H1 (cell line): Measurements from ENCODE around the gene COBLL1.

Experiments used
- CBX8 ChIP-seq: fragments of 300-800, 300-1000 bp; sonication (generic); IDR thresholded peaks from 2 replicates; pipeline ENCODE4 v1.7.1; 2016; ENCODE audit warnings: low read depth, low read length, borderline replicate concordance
- CTCF ChIP-seq, 3 experiments: IDR thresholded peaks; 1 replicate in 2 of 3; 2 replicates in 1 of 3; pipeline versions ENCODE4 v1.5.1 to v1.6.1; 2011; ENCODE audit warnings: low read length in 3 of 3, mild to moderate bottlenecking in 3 of 3, inconsistent platforms in 2 of 3, low read depth in 1 of 3, moderate library complexity in 1 of 3; ENCODE audit not compliant: insufficient read depth in 1 of 3; ENCODE audit errors: control extremely low read depth in 1 of 3
- EGR1 ChIP-seq: IDR thresholded peaks from 2 replicates; pipeline ENCODE4 v1.6.1; 2011; ENCODE audit warnings: low read depth, low read length, borderline replicate concordance
- EZH2 ChIP-seq: fragments of 200-600 bp; sonication (generic); IDR thresholded peaks from 2 replicates; pipeline ENCODE4 v1.7.1; 2012; ENCODE audit warnings: low read depth, mild to moderate bottlenecking, moderate library complexity, low read length, inconsistent platforms; ENCODE audit not compliant: severe bottlenecking
- GABPA ChIP-seq: IDR thresholded peaks from 2 replicates; pipeline ENCODE4 v1.6.1; 2011; ENCODE audit warnings: mild to moderate bottlenecking, low read length, moderate library complexity, borderline replicate concordance; ENCODE audit not compliant: insufficient read depth
- KDM5A ChIP-seq: fragments of 200-600 bp; IDR thresholded peaks from 2 replicates; pipeline ENCODE4 v1.7.1; 2012; ENCODE audit warnings: mild to moderate bottlenecking, low read length, inconsistent platforms, mixed read lengths
- MAX ChIP-seq: IDR thresholded peaks from 2 replicates; pipeline ENCODE4 v1.6.1; 2012; ENCODE audit warnings: inconsistent platforms
- POLR2A ChIP-seq, 2 experiments: IDR thresholded peaks; 1 replicate in 1 of 2; 2 replicates in 1 of 2; pipeline ENCODE4 v1.6.1; 2011; ENCODE audit warnings: low read depth in 2 of 2, low read length in 2 of 2, mild to moderate bottlenecking in 2 of 2; ENCODE audit errors: control extremely low read depth in 1 of 2
- POLR2AphosphoS5 ChIP-seq: IDR thresholded peaks from 2 replicates; pipeline ENCODE4 v1.6.1; 2011; ENCODE audit warnings: low read depth, low read length
- SP1 ChIP-seq: IDR thresholded peaks from 2 replicates; pipeline ENCODE4 v1.6.1; 2011; ENCODE audit warnings: low read depth, low read length
- SUZ12 ChIP-seq: fragments of 200-600 bp; sonication (generic); IDR thresholded peaks from 2 replicates; pipeline ENCODE4 v1.6.1; 2012; ENCODE audit warnings: mild to moderate bottlenecking, inconsistent platforms, low read length, moderate library complexity, mixed read lengths
- TAF1 ChIP-seq: IDR thresholded peaks from 2 replicates; pipeline ENCODE4 v1.6.1; 2011; ENCODE audit warnings: mild to moderate bottlenecking, low read depth, low read length
- TF ChIP-seq, protein P1 (sequence below): IDR thresholded peaks from 2 replicates; pipeline ENCODE4 v1.6.1; 2012; ENCODE audit warnings: inconsistent platforms
- TF ChIP-seq, protein P2 (sequence below): IDR thresholded peaks from 2 replicates; pipeline ENCODE4 v1.6.1; 2011; ENCODE audit warnings: low read depth, mild to moderate bottlenecking, low read length; ENCODE audit not compliant: insufficient read depth

DNA sequence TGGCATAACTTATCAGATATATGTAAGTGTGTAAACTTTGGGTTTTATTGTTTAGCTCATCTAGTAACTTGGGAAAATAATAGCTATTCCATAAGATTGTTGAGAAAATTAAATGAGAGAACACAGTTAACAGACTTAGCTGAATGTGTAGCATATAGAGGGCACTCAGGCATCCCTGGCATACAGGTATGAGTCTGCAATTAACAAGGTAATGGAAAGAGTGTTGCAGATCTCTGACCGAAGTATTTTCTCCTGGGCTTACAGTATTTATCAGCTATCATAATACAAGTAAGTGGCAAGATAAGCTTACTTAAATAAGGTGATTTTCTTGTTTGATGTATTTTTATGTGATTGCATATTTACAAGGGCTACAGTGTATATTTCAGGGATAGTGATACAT, 7.9 kb upstream of the COBLL1 start:
- no peak for TF ChIP-seq POLR2AphosphoS5
- TF ChIP-seq, protein P1, sequence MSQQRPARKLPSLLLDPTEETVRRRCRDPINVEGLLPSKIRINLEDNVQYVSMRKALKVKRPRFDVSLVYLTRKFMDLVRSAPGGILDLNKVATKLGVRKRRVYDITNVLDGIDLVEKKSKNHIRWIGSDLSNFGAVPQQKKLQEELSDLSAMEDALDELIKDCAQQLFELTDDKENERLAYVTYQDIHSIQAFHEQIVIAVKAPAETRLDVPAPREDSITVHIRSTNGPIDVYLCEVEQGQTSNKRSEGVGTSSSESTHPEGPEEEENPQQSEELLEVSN = no peak
- no peak for TF ChIP-seq CTCF (IDR thresholded peaks at IDR 0.05; ENCODE audit: control extremely low read depth in 1 of 3, insufficient read depth in 1 of 3, low read depth in 1 of 3, low read length in 3 of 3)
- TF ChIP-seq EGR1 = no peak
- no peak for TF ChIP-seq KDM5A
- TF ChIP-seq, protein P2, sequence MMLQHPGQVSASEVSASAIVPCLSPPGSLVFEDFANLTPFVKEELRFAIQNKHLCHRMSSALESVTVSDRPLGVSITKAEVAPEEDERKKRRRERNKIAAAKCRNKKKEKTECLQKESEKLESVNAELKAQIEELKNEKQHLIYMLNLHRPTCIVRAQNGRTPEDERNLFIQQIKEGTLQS = no peak
- TF ChIP-seq CBX8 = no peak
- no peak for TF ChIP-seq GABPA
- no peak for TF ChIP-seq EZH2
- TF ChIP-seq SUZ12 = no peak
- TF ChIP-seq TAF1 = no peak
- no peak for TF ChIP-seq SP1
- TF ChIP-seq POLR2A (IDR thresholded peaks at IDR 0.05; ENCODE audit: control extremely low read depth in 1 of 2, low read depth in 2 of 2, low read length in 2 of 2) = no peak
- TF ChIP-seq MAX = no peak
